NCI-H524 treated with DMSO at 0.1 percent for 48 hours (cell line): ENCODE measurements around the gene RRAGA.
"Not testable (repeated sequence)": the region's sequence is repeated elsewhere in the genome, so short reads cannot be mapped to it uniquely, and the experiment has no call there.

Experiments used
- DNase-seq: peaks from one replicate; lab custom pipeline; 2025; lab: John Stamatoyannopoulos, UW

Gene RRAGA

GRCh38 chr9:19085295-19085694 lies 36.1 kb downstream of the RRAGA start:
- no peak for DNase-seq

- no peak for DNase-seq
Observed at GRCh38 chr9:19087106-19088000, 38.1 kb downstream of the RRAGA start.

- not testable (repeated sequence) for DNase-seq
Observed at GRCh38 chr9:19097431-19097830, 48.2 kb downstream of the RRAGA start.
